Adipocyte (in vitro differentiated cells): Measurements from ENCODE around the gene GOLGA2.

Source experiments
- DNase-seq: peaks from one replicate; pipeline ENCODE4 v3.0.0-alpha.2; 2015; ENCODE audit warnings: low read depth
- H3K27me3 ChIP-seq: replicated peaks from 2 replicates; pipeline ENCODE4 v1.7.0; 2013; ENCODE audit warnings: mild to moderate bottlenecking, low read length, moderate library complexity; ENCODE audit not compliant: control insufficient read depth, insufficient read depth
- H3K36me3 ChIP-seq: 2 replicates; pipeline ENCODE4 v1.7.0; 2013; ENCODE audit warnings: low read length, mild to moderate bottlenecking, moderate library complexity; ENCODE audit not compliant: control insufficient read depth, insufficient read depth, severe bottlenecking
- H3K4me1 ChIP-seq: 2 replicates; pipeline ENCODE4 v1.7.0; 2013; ENCODE audit warnings: mild to moderate bottlenecking, low read length, moderate library complexity; ENCODE audit not compliant: control insufficient read depth, insufficient read depth
- H3K4me3 ChIP-seq: 2 replicates; pipeline ENCODE4 v1.7.0; 2013; ENCODE audit warnings: mild to moderate bottlenecking, low read length, moderate library complexity
- H3K9ac ChIP-seq: 2 replicates; pipeline ENCODE4 v1.7.0; 2013; ENCODE audit warnings: mild to moderate bottlenecking, low read length, moderate library complexity
- H3K9me3 ChIP-seq: 2 replicates; pipeline ENCODE4 v1.7.0; 2013; ENCODE audit warnings: mild to moderate bottlenecking, low read length, moderate library complexity; ENCODE audit not compliant: control insufficient read depth

GOLGA2 gene

DNA sequence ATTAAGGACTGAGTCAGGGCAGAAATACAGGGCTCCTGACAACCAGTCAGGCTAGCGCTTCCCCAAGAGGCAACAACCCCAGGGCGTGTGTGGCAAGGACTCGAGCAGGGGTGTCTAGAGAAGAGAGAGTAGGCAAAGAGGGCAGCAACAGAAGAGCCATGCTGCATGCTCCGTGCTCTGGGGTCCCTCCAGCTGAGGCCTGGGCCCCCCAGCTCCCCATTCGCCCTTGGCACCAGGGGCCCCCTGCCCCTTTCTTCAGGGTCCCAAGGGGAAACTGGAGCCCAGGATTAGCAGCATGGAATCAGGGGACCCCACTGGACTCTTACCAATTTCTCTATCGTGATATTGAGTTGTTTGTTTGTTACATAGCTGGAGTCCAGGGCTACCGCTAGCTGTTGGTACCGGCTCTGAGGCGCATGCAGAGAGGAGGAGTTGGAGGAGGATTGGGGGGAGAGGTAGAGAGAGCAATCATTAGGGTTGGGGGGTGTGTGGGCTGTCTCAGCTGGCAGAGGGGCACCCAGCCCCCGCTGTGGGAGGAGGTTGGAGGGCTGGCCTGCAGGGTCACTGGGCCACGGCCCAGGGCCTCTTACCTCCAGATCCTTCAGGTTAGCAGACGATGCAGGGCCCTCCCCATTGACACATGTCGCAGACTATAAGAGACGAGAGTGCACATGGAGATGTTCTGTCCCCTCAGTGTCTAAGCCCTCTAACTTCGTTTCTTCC lies 8.8 kb downstream of the GOLGA2 start:
- peaks cover 6% of the 10 kb centered on the region for H3K4me1 ChIP-seq
- no peaks in the 10 kb centered on the region for H3K27me3 ChIP-seq
- H3K4me3 ChIP-seq: no peak overlapping the region
- H3K36me3 ChIP-seq: peaks cover 84% of the 10 kb centered on the region
- DNase-seq: no peak
- no peak overlapping the region for H3K9ac ChIP-seq
- H3K9me3 ChIP-seq: no peaks in the 10 kb centered on the region

DNA sequence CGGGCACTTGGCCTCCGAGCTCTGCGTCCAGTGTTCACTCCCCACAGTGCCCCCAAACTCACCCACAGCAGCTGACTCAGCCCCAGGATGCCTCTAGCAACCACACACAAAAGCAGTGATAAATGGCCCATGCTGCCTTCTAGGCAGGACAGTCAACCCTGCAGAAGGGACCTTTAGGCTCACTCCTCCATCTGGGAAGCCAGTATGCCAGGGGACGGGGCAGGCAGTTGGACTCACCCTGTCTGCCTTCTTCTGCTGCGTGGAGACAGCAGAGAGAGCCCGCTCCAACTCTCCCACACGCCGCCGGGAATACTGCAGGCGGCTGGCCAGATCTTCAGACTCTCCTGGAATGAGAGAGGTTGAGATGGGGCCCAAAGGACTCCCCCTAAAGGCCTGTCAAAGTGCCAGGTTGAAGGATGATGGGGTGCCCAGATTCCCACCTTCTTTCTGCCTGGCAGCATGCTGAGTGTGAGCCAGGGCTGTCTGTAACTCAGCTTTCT lies 10.4 kb downstream of the GOLGA2 start:
- Histone ChIP-seq H3K4me1 (peaks cover 6% of the 10 kb centered on the region), H3K9ac (no peak overlapping the region), H3K36me3 (peaks cover 84% of the 10 kb centered on the region)

DNA sequence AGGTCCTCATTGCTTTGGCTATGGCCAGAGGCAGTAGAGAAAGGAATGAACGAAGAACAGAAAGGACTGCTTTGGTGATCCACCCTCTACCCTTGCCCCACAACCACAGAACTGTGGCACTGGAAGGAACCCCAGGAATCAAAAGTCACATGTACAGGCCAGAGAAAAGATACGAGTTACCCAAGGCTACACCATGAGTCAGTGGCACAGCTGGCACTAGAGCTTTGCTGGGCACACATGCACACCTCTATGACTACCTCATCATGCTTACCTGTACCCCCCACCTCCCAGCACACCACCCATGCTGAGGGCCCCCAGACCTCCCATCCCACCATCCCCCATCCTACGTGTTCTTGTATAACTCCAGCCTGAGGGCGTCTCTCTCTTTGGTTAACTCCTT lies 13.1 kb downstream of the GOLGA2 start:
- H3K4me3 ChIP-seq: no peak overlapping the region
- no peak for DNase-seq
- H3K27me3 ChIP-seq: no peaks in the 10 kb centered on the region
- H3K4me1 ChIP-seq: peaks cover 6% of the 10 kb centered on the region
- H3K9ac ChIP-seq: peak overlapping the region; percentile 9
- no peaks in the 10 kb centered on the region for H3K9me3 ChIP-seq
- H3K36me3 ChIP-seq: peaks cover 85% of the 10 kb centered on the region

More for the DNA sequence above, 10.4 kb downstream of the GOLGA2 start:
- no peak overlapping the region for H3K4me3 ChIP-seq
- H3K9me3 ChIP-seq: no peaks in the 10 kb centered on the region
- H3K27me3 ChIP-seq: no peaks in the 10 kb centered on the region
- DNase-seq: no peak

DNA sequence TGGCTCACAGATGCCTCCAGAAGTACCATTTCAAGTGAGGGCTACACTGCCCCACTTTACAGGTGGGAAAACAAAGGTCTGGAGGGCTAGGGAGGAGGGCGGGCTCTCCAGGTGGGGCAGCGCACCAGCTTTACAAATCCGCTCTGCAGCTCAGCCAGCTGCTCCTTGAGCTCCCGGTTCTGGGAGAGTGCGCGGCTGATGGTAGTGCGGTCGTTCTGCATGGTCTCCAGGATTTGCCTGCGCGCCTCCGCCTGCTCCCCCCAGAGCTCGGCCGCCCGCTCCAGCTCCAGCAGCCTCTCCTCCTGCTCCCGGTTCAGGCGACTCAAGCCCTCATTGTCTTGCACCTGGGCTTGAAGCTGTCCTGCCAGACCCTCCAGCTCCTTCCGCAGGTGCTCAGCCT lies 15.5 kb downstream of the GOLGA2 start:
- no peaks in the 10 kb centered on the region for H3K27me3 ChIP-seq
- H3K9ac ChIP-seq: no peak overlapping the region
- DNase-seq: no peak
- H3K4me1 ChIP-seq: peaks cover 6% of the 10 kb centered on the region
- no peak overlapping the region for H3K4me3 ChIP-seq
- H3K36me3 ChIP-seq: peaks cover 73% of the 10 kb centered on the region
- H3K9me3 ChIP-seq: no peaks in the 10 kb centered on the region

DNA sequence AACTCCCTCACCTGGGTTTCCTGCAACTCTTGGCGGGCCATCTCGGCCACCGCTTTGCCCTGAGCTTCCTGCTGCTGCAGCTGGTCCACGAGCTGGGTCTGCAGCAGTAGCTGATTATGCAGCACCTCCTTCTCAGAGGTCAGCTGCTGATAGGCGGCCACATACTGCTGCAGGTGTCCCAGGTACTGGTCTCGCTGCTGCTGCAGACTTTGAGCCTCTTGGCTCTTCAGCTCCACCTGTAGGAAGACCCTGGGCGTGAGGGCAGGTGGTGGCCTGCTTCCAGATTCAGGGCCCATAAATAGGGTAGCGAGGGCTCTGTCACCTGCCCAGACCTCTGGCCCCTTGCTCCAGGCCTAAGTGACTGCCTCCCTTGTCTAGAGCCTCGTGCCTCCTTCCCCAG lies 16.7 kb downstream of the GOLGA2 start:
- no peaks in the 10 kb centered on the region for H3K27me3 ChIP-seq
- no peak for DNase-seq
- no peak overlapping the region for H3K4me3 ChIP-seq
- no peaks in the 10 kb centered on the region for H3K9me3 ChIP-seq
- no peak overlapping the region for H3K9ac ChIP-seq
- H3K4me1 ChIP-seq: peaks cover 6% of the 10 kb centered on the region
- peaks cover 65% of the 10 kb centered on the region for H3K36me3 ChIP-seq

DNA sequence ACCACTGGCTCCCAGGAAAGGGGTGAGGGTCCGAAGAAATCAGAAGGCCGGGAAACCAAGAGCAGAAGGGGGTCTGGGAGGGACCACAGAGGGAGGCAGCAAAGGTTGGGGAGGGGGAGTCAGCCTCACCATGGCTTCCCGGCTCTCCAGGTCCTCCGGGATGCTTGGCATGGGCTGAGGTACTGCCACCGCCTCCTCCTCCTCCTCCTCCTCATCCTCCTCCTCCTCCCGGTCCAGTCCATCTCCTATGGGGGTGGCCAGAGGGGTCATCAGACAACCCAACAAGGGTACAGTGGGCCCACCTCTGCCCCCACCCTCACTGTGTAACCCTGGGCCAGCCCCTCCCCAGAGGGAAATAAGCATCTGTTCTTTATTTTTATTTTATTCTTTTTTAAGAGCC lies 17.5 kb downstream of the GOLGA2 start:
- no peaks in the 10 kb centered on the region for H3K9me3 ChIP-seq
- H3K27me3 ChIP-seq: no peaks in the 10 kb centered on the region
- H3K4me3 ChIP-seq: no peak overlapping the region
- peaks cover 6% of the 10 kb centered on the region for H3K4me1 ChIP-seq
- DNase-seq: no peak
- no peak overlapping the region for H3K9ac ChIP-seq
- peaks cover 65% of the 10 kb centered on the region for H3K36me3 ChIP-seq

DNA sequence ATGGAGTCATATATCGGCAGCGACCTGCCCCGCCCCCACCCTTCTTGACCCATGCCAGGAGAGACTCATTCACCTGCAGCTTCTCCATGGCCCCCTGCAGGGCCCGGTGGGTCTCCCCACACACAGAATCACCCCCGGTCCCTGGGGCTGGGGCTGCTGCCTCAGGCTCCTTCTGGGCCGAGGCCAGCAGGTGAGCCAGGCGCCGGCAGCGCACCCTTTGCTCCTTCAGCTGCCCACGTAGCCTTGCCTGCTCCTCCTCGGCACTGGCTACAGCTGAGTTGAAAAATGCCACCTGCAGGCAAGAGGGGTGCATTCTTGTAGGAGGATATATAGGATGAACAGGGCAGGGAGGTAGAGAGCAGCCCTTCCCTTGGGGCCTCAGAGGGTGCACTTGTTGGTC lies 17.9 kb downstream of the GOLGA2 start:
- Histone ChIP-seq H3K36me3 (peaks cover 64% of the 10 kb centered on the region), H3K9me3 (no peaks in the 10 kb centered on the region), H3K27me3 (no peaks in the 10 kb centered on the region), H3K9ac (no peak overlapping the region), H3K4me1 (peaks cover 6% of the 10 kb centered on the region), H3K4me3 (no peak overlapping the region)
- no peak for DNase-seq

DNA sequence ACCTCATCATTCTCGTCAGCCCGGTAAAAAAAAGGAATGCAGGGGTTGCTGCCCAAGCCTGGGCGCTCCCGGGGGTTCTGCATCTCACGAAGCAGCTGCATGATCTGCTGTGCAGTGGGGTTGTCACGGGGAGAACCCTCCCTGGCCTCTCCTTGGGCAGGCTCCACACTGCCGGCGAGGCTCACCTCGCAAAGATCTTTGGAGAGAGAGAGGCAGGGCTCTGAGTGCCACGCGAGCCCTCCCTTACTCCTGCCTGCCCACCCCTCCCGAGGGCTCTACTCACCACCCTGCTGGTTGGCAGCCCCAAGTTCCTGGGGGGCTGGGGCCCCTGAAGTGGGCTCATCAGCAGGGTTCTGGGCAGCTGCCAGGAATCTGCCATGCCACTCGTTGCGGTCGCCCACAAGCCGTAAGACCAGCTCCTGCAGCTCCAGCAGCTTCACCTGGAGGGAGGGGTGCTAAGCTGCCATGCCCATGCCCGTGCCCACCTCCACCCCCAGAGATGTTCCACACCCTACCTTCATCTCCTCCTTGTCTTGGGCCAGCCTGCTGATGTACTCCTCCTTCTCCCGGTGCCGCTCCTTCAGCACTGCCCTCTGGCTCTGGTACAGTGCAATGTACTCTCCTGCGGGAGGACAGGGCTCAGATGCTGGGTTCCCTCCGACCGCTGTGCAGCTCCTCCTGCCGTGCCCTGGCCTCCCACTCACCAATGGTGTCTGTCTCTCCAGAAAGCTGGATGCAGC lies 18.6 kb downstream of the GOLGA2 start:
- H3K9ac ChIP-seq: no peak overlapping the region
- peaks cover 57% of the 10 kb centered on the region for H3K36me3 ChIP-seq
- no peak overlapping the region for H3K4me3 ChIP-seq
- no peaks in the 10 kb centered on the region for H3K27me3 ChIP-seq
- no peaks in the 10 kb centered on the region for H3K9me3 ChIP-seq
- DNase-seq: no peak
- H3K4me1 ChIP-seq: peaks cover 2% of the 10 kb centered on the region

DNA sequence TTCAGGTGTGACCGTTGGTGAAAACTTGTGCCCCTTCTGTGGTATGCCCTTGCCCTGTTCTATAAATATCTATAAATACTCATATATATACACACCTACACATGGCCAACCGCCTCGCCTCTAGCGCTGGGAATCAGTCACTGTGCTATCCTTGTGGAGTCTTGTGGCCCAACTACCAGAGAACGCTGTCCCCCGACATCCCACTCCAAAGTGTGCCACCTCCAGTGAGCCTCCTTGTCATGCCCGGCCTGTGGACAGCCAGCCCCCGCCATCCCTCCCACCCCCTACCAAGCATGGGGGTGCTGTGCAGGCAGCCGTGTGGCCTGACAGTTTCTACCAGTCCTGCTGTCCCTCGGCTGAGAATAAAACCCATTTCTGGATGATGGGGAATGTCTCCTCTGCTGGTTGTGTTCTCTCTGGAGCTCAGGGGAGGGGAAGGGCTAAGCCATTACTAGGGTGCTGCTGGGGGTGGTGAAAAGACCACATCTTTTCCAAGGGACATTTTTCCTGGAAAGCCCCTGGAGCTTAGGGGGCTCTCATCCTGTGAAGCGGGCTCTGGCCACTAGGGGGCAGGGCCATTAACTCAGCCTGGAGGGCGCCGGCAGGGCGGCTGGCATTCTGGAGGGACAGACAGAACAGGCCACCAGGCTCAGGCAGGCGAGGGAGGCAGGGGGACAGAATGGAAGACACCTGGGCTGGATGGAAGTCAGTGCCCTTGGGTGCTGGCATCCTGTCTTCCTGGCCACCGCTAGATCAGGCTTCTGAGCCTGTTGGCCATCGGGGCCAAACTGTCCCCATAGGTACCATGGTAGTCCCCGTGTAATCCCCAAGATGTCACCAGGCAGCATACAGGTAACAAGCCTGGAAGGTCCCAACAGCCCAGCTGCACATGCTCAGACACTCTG lies 20.7 kb downstream of the GOLGA2 start:
- DNase-seq: peak; percentile 85

DNA sequence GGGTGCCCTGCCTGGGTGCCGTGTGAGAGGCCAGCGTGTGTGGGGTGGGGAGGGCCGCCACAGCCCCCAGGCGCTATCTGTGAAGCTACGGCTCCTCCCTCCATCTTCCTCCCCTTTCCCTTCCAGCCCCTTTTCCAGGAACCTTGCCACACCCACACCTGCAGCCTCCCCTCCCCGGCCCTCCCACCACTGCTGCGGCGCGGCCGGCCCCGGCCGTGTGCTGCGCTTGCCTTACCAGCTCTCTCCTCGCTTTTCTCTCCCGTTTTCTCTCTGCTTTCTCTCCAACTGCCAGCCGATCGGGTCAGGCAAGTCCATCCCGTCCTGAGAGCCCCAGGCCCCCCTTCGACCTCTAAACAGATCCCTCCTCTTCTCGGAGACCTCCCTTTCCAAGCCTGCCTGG lies 21.4 kb downstream of the GOLGA2 start:
- no peaks in the 10 kb centered on the region for H3K4me1 ChIP-seq
- H3K27me3 ChIP-seq: no peaks in the 10 kb centered on the region
- H3K4me3 ChIP-seq: no peak overlapping the region
- H3K36me3 ChIP-seq: peaks cover 29% of the 10 kb centered on the region
- no peaks in the 10 kb centered on the region for H3K9me3 ChIP-seq
- no peak for DNase-seq
- no peak overlapping the region for H3K9ac ChIP-seq

More for the DNA sequence above, 20.7 kb downstream of the GOLGA2 start:
- Histone ChIP-seq H3K36me3 (peaks cover 36% of the 10 kb centered on the region), H3K4me1 (no peaks in the 10 kb centered on the region), H3K4me3 (no peak overlapping the region), H3K9me3 (no peaks in the 10 kb centered on the region), H3K9ac (no peak overlapping the region), H3K27me3 (no peaks in the 10 kb centered on the region)

DNA sequence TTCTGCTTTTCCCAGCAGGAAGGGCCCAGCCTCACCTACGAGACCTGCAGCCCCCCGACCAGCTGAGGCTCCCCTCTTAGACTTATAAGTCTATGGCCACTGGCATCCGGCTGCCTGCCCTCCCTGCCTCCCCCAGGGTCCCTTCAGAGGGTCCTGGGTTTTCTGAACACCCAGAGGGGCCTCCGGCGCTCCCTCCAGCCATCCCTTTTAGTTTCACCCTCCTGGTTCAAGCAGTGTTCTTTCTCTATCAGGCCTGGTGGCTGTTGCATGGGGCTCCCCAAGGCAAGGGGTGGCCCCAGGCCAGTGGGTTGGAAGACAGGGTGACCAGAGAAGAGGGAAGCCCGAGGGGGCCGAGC lies 21.8 kb downstream of the GOLGA2 start:
- no peak for DNase-seq
- H3K9me3 ChIP-seq: no peaks in the 10 kb centered on the region
- no peak overlapping the region for H3K9ac ChIP-seq
- peaks cover 25% of the 10 kb centered on the region for H3K36me3 ChIP-seq
- no peak overlapping the region for H3K4me3 ChIP-seq
- H3K27me3 ChIP-seq: no peaks in the 10 kb centered on the region
- no peaks in the 10 kb centered on the region for H3K4me1 ChIP-seq
